NCI-H1417 (cell line): ENCODE measurements around the gene RHCE.
"Not testable (repeated sequence)": the region's sequence is repeated elsewhere in the genome, so short reads cannot be mapped to it uniquely, and the experiment has no call there.

Experiments
- DNase-seq, 3 experiments: peaks; one replicate each; lab custom pipeline; 2025; lab: John Stamatoyannopoulos, UW

Gene RHCE

GRCh38 chr1:25432749-25433388 lies 12.2 kb upstream of the RHCE start:
- no peak for DNase-seq

DNA sequence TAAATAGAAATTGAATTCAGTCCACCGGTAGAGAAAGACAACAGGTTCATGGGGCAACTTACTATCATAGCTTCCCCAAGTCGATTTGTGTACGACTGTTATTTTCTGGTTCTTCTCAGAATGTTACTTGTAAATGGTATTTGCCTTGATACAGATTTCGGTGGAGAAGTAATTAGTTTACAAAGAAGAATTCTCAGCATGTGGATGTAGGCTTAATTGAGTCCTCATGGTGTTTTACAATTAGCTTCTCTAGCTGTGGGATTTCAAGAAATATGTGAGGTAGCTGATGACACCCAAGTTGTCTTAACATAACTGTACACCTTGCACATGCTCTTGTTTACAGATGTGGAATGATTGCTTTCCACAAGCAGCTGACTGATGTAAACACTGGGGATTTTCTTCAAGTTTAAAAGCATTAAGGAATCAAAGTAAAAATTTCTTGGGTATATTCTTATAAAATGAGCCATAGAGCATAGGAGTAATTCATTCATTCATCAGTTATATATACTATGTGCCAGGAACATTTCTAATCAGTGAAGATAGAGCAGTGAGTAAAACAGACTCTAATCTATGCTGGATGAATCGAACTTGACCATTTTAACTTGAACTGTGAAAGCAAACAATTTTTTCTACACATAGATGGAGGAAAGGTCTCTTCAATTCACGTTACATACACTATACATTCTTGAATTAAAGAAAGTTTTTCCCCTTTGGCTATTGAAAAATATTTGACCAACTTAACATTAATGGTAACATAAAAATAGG lies 11.5 kb upstream of the RHCE start:
- peak in 1 of 3 experiments; percentile 43 for DNase-seq

DNA sequence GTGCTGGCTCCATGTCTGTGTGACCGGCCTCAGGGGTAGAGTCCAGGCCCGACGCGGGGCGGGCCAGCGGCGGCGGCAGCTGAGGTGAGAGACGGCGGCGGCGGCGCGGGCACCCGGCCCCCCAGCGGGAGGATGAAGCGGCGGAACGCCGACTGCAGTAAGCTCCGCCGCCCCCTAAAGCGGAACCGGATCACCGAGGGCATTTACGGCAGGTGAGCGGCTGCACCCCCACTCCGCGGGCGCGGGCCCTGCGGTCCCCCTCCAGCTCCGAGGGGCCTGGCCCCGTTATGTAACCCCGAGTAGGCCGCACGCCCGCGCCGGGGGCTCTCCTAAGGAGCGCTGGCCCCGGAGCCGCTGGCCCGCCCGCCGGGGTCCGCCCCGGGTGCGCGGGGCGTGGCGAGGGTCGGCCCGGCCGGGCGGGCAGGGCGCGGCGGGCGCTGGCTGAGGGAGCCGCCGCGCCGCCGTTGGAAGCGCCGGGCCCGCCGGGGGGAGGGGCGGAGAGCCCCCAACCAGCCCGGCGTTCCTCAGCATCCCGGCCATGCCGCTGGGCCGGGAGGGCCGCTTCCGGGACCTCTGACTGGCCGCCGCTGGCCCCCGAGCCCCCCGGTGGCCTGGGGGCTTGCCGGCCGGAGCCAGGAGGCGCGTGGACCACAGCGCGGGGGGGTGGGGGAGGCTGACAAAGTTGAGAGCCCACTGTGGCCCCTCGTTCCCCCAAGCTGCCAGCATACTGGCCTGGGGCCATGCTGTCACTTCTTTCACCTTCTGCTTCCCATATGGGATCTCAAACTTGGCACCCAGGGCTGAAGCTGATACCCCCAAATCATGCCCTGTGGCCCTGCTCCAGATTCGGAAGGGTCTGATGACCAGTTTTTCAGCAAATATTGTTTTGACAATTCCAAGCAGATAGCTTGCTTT lies 10.6 kb upstream of the RHCE start:
- DNase-seq: peak in 2 of 3 experiments; percentile 42 to 45

DNA sequence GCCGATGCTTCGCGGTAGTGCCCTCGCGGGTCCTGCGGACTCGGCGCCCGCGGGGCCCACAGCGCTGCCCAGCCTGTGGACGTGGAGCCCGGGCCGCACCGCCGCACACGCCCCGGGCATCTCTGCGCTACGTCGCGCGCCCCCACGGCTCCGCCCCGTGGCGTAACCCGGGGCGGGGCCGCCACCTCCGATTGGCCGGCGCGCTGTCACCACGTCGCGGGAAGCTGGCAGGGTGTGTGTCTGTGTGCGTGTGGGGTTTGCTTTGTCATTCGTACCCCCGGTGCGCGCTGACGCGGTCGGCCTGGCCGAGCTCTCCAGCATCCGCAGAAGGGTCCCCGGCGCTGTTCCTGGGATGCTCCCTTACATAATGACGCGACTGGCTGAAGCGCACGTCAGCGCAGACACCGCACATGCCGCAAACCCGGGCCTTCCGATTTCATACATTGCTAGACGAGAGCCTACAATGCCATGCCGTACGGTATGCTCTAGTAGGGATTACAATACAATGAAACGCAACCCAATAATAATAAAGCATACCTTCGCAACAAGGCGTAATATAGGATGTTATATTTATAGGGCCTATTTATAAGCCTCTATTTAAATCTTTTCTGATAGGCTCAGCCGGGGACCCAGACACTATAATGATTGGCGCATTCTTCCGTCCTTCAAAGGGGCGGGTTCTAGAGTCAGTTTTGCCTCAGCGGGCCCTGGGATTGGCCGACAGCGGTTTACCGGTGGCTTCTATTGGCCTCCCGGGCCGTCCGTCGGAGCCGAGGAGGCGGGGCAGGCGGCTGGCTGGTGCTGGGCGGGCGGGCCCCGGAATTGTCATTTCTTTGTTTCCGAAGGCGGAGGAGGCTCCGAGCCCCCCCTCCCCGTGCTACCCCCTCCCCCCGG lies 9.7 kb upstream of the RHCE start, which contains the start of gene MACO1:
TSS of gene MACO1 (plus strand) at position 825 of the 894 bp plus-strand sequence. CDS start 202 bp downstream, outside the sequence.
- peak; percentile 96 to 98 (median 97) for DNase-seq

DNA sequence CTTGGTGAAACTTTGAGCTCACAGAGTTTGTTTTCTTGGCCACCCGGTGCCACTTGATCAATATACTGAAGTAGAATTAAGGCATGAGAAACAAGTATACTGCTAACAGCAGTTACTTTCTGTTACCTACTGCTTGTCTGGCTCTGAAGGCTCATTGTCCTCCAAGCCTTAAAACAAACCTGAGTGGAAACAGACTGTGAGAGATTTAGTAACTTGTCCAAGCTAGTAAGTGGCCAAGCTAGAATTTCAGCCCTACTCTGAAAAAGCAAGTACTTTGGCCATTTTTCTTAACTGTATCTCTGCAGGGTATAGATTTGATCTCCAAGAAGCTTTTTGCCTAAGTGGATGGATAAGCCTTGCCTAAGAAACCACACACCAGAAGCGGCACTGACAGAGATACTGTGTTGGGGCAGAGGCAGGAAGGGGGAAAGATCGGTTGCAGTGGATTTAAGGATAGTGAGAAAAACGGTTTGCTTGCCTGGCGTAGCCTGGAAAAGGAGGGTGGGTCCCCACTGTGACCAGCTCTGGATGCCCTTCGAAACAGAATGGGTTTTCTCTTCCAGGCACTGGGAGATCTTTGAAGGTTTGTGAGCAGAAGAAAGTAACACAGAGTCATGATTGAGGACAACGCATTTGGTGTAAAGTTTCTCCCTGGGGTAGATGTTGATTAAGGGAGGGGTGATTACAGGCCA lies 8.0 kb upstream of the RHCE start:
- no peak for DNase-seq

DNA sequence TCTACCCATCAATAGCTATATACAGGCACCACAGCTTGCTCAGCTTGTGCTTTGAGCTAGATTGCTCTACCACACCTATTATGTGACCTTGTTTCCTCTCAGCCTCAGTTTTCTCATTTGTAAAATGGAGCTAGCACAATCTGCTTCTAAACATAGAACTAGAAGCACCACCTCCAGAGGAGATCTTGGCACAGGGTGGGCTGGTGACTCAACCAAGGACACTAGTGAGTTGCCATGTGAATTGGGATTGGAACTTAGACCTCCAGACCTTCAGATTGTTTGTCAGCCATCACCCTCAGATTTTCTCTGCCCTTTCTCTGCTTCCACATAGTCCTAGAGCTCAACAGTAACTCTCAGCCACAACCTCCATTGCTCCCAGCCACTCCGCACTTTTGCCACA lies 7.1 kb upstream of the RHCE start:
- DNase-seq: no peak

- no peak for DNase-seq
Measured at GRCh38 chr1:25425098-25426085, 4.8 kb upstream of the RHCE start.

DNA sequence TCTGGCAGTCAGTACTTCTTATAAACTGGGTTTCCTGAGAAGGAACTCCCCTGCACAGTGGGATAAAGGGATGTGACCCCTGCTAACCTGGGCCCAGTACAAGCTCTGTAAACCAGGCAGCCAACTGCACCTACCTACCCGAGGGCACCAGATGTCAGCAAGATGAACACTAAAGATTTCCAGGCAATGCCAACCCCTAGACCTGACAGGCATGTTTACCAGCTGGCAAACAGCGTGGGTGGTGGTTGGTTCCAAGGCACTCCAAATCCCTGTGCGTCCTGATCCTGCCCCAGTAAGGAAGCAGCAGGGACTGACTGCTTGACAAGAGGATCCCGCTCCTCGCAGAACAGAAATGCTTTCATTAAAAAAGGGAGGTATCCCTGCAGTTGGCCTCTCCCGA lies 2.6 kb upstream of the RHCE start:
- not testable (repeated sequence) for DNase-seq

DNA sequence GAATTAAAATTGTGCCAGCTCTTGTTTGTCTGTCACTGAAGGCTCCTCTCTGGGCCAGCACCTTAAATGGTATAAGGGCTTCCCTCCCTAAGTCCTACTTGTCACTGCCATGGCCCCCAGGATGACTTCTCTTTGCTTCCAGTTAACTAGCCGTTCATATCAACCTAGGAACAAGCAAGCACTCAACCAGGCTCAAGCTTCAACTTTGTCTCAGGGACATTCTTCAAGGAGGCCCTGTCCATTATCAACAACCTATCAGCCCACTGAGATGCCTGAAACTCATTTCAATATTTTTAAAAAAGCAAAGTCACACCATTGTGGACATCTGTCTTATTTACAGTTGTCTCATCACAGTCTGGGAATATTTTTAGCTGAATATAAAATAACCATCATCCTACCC lies 1.3 kb downstream of the RHCE start:
- DNase-seq: not testable (repeated sequence)

- DNase-seq: not testable (repeated sequence)
Measured at GRCh38 chr1:25417280-25417679, 3.3 kb downstream of the RHCE start.

GRCh38 chr1:25414578-25414977 lies 6.0 kb downstream of the RHCE start:
- not testable (repeated sequence) for DNase-seq

- not testable (repeated sequence) for DNase-seq
Measured at GRCh38 chr1:25414157-25414556, 6.5 kb downstream of the RHCE start.

DNA sequence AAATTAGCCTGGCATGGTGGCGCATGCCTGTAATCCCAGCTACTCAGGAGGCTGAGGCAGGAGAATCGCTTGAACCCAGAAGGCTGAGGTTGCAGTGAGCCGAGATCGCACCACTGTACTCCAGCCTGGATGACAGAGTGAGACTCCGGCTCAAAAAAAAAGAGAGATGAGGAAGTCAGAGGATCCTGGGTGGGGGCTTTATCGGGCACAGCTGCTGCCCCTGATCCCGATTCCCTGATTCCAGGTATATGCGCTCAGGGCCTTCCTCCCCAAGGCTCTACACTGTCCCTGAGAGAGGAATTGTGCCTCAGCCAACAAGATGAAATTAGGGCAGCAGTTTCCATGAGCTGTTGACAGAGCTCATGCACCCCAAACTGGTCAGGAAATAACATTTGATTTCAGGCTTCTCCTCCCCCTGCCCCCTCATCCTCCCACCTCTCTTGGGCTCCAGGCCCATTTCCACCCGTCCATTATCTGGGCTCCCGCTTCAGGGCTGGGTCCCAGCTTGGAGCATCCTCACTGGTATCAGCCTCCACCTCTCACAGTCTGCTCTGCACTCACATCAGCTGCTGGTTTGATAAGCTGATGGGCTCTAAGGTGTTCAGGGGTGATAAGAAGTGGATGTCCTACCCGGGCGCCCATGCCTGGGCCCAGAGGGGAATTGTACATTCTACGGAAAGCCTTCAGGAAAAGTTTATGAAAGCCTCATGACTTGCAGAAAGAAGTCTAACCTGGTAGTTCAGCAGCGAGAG lies 7.6 kb downstream of the RHCE start:
- not testable (repeated sequence) for DNase-seq

DNA sequence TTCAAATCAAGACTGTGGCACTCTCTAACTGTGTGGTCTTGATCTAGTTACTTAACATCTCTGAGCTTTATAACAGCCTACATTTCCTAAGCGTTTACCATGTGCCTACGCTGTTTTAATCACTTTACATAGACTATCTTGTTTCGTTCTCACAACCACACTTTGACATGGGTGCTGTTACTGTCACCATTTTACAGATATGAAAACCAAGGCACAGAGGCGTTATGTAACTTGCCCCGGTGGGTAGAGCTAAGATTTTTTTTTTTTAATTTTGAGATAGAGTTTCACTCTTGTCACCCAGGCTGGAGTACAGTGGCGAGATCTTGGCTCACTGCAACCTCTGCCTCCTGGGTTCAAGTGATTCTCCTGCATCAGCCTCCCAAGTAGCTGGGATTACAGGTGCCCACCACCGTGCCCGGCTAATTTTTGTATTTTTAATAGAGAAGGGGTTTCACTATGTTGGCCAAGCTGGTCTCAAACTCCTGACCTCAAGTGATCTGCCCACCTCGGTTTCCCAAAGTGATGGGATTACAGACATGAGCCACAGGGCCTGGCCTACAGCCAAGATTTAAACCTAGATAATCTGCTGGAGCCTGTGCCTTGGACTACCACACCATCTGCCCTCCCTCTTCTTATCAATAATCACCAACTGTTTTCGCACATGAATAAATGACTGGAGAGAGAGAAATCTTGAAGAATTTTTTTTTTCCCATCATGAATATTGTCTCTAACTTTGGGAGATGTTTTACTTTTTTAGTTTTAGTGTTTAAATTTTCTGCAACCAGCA lies 10.8 kb downstream of the RHCE start:
- DNase-seq: not testable (repeated sequence)

GRCh38 chr1:25405731-25406305 lies 14.8 kb downstream of the RHCE start:
- DNase-seq: not testable (repeated sequence)

DNA sequence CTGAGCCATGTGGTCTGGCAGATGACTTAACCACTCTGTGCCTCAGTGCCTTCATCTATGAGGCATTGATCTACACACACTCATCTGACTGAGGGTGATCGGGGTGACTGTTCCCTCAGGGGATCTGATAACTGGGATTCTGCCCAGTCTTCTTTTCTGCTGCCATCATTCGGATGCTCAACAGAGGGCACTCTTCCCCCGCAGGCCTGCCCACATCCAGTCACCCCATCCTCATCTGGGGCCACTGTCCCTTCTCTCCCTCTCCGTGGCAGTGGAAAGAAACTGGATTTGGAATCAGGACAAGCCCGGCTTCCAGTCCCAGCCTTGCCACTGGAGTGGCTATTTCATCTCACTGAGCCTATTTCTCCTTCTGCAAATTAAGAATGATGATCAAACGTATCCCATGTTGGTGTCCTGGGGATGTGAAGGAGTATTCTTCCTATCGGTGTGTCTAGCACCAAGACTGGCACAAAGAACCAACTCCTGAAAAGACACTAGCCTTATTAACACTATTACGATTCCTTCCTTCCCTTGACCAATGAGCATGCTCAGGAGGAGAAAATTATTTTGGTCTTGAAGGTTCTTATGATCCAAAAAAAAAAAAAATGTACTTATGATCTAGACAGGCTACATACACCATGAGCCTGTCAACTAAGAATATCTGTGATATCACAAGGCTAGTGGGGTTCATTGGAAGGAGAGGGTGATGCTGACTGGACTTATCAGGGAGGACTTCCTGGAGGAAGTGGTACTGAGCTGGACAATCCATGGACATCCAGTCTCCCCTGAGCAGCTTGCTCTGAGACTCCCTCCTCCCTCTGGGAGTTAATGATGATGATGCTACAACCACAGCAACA lies 17.4 kb downstream of the RHCE start:
- DNase-seq: peak in 1 of 3 experiments; percentile 12
